Stimulated activated CD4-positive, alpha-beta T cell treated with anti-CD3 and anti-CD28 coated beads, Interleukin-1b, Interleukin-23, amount 100 ng/mL, for 24 hours (primary cell): ENCODE results near the gene ERICH6.

Experiments
- DNase-seq, 4 experiments: peaks; one replicate each; pipeline ENCODE4 v3.0.0-alpha.2; 2020; ENCODE audit warnings: low read depth in 4 of 4, low spot score in 1 of 4

ERICH6 gene

GRCh38 chr3:150703756-150704344 is at the start of gene ERICH6:
Gene ERICH6, minus strand, starts transcription at chr3:150703920. Its CDS starts 22 bp downstream, at chr3:150703898.
- peak; percentile 49 to 80 (median 62) for DNase-seq

GRCh38 chr3:150751781-150752263 is 48.1 kb upstream of the ERICH6 start:
- no peak for DNase-seq

- DNase-seq, result no peak
These were observed 45.5 kb upstream of the ERICH6 start for GRCh38 chr3:150749255-150749654.

DNA sequence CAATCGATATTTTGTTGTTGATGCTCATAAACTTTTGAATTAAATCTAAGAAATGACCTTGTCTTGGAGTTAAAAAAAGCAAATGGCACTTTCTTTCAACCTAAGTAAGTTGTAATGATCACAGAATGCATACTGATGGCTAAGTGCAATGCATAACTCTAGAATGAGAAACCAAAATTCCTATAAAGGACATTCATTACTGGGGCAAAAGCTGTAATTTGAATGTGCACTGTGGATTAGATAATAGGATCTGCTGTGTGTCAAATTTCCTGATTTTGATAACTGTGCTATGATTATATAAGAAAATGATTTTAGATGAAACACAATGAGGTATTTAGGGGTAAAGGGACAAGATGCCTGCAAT is 44.9 kb upstream of the ERICH6 start:
- DNase-seq, result no peak

DNA sequence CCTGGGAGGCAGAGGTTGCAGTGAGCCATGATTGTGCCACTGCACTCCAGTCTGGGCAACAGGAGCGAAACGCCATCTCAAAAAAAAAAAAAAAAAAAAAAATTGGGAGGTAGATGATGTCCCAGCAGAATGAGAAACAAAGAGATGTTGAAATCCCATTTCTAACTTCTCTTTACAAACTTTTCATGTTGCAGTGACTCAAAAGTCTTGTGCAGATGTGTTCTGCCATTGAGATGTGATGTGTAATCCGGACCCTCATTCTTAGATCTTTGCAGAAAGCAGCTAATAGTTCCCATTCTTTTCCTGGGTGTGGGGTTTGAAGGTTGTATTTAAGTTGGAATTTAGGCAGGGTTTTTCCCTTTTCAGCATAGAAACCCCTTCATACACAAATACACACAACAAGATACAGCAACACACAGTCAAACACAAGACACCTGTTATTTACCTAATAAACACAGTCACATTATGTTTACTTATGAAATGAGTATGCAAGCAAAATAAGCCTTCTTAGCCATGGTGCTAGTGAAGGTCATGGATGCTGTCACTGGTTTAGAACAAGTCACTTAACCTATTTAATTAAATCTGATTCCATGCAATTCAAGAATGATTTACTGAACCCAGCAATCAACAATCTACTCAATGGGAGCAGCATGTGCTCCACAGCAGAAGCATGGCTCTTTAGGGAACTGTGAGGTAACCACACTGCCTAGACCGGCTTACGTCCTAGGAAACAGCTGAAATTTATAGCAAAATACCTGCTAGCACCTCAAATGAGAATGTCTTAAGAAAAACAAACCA is 44.4 kb upstream of the ERICH6 start:
- no peak for DNase-seq

- no peak for DNase-seq
These were observed 43.3 kb upstream of the ERICH6 start for GRCh38 chr3:150746791-150747590.

GRCh38 chr3:150745832-150746231 is 42.1 kb upstream of the ERICH6 start:
- DNase-seq, result no peak

- no peak for DNase-seq
These were observed 41.1 kb upstream of the ERICH6 start for GRCh38 chr3:150744919-150745211.

DNA sequence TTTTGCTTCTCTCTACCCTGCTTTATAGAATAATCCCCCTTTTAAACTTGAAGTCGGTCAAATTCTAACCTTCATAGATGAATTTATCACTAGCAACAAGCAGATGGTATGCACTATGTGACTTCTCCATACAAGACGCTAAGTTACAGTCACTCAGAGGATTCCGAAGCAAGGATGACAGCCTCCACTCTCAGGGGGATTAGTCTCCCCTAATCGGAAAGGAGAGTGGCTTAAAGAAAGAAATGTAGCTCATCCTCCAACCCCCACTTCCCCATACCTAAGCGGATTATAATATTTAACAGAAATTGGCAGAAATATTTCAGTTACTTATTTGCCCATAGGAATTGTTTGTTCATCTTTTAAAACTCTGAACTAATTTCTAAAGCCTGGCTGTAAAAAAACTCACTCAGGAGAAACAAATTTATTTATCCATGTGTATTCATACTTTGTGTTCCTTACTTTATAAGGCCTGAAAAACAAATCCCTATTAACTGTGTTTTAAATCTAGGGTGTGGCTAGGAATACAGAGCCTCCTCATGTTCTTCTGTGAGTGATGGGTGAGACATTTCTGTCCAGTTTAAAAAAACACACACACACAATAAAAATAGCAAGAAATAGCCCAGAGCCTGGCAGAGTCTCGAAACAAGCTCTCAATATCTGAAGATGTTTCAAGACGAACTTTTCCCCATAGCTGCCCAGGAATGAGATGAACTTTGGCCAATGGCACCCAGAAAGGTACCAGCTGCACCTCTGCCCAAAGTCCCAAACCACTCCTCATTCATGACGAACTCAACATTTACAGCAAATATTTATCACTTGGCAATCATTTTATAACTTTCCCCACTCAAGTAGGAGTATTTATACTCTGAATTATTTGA is 40.6 kb upstream of the ERICH6 start:
- no peak for DNase-seq

GRCh38 chr3:150743508-150743907 is 39.8 kb upstream of the ERICH6 start:
- no peak for DNase-seq

- no peak for DNase-seq
These were observed 39.0 kb upstream of the ERICH6 start for GRCh38 chr3:150742679-150743078.

GRCh38 chr3:150742141-150742523 is 38.4 kb upstream of the ERICH6 start:
- no peak for DNase-seq

- DNase-seq, result no peak
These were observed 37.9 kb upstream of the ERICH6 start for GRCh38 chr3:150741497-150742140.

DNA sequence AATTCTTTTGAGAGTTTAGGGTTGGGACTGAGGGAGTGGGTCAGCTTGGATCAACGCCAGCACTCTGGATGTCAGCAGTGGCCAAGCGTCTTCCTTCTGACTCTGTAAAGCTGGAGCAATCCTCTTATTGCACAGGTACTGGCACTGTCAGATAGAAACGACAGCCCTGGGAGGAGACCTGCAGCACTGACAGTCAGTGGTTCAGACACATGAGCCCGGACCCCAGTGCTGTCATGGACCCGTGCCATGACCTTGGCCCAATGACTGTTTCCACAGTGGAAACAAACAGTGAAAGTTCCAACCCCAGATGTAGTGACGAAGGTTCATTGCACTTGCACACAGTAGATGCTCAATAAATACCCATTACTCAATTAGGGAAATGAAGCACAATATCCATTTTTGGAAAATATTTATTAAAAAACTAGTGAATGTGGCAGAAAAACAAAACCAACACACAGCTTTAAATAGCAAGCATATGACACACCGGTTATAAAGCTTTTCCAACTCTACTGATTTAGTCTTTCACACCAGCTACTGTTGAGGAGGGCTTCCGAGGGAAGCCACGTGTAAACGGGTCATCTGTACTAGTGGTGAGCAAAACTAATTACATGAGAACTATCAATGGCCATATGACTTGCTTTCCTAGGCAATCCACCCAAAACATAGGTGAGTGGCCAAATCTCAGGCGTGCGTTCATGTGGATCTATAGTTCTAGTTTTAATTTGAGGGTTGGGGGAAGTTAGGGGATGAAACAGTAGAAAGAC is 37.2 kb upstream of the ERICH6 start:
- no peak for DNase-seq

DNA sequence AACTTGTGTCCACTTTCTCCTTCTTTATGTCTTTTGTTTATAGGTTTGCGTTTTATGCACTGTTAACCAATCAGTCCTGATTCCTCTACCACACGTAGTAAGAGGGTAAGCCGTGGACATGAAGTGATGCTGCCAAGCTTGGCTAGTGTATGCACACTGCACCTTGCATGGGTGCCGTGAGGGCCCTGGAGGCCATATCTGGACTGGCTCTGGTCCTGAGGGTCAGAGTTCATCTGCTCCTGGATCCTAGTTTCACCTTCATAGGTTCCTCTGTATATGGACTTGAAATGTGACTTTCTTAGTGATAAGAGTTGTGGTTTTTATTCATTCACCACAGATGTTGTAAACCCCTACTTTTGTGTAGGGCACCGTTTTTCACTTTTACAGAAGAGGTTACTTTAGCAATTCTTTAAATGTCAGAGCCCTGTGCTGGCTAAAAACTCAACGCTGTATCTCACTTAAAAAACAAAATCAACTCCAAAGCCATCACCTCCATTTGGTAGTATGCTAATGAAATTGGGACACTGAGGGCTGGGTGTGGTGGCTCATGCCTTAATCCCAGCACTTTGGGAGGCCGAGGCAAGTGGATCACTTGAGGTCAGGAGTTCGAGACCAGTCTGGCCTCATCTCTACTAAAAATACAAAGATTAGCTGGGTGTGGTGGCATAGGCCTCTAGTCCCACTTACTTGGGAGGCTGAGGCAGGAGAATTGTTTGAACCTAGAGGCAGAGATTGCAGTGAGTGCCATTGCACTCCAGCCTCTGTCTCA is 36.3 kb upstream of the ERICH6 start:
- DNase-seq, result no peak

DNA sequence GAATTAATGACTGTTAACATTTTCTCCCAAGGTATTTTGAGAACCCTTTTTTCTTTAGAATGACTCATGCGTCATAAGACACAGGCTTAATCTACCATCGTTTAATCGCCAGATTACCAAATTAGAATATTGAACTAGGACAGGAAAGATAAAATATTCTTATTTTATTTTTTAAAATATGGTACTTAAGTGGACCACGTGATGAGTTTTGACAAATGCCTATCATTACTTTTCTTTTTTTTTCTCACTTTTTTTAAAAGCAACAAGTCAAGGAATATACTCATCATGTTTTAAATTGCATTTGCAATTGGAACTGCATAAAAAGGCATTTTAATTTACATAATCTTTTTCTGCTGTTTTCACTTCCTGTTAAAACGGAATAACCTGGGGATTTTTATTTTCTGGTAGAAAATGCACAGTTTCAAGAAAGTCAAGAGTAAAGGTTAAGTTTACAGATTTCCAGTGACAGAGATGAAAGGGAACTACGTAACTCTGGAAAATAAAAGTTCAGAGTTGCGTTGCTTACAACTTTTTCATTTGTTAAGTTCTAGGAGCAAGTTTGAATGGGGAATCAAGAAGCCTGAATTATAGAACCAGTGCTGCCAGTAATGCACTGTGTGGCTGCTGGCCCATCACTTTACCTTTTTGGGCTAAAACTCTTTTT is 35.6 kb upstream of the ERICH6 start:
- DNase-seq, result no peak

GRCh38 chr3:150738688-150739087 is 35.0 kb upstream of the ERICH6 start:
- DNase-seq, result no peak

- DNase-seq, result peak in 1 of 4 experiments; percentile 27
These were observed 34.4 kb upstream of the ERICH6 start for GRCh38 chr3:150737874-150738679.
